ENCODE results near the gene TBC1D14. TPM values are rescaled to one million over a fixed set of nuclear protein-coding genes. Genes with fewer than 3 reads are reported as not detected.

TBC1D14 gene
- total RNA-seq, 4 donors from 2014 or later, result 54.7 to 101 (median 73.3) TPM

DNA sequence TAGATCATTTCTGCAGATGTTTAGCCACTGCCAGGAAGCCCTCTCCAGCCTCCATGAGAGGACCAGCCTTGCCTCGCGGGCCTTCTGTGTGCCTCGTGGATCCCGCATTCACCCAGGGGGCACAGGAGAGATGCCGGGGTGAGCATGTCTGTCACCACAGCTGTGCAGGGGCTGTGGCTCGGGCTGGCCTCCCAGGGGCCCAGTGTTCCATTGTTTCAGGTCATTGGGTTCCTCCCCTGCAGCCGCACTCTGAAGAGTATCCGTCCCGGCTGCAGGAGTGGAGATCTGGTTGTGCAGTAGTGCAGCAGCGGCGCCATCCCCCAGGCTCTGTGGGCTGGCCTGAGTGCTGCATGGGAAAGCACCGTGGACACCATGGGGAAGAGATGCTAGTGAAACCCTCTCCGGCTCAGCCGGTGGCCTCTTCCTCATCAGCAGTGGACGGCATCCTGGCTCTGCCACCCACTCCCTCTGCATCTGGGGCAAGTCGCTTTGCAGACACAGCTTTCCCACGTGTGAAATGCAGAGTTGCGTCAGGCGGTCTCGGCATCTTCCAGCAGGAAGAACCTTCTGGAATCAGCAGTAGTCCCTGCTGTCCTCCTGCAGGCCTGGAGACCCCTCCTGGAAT is 29.1 kb downstream of the TBC1D14 start:
- TF ChIP-seq, protein P1, sequence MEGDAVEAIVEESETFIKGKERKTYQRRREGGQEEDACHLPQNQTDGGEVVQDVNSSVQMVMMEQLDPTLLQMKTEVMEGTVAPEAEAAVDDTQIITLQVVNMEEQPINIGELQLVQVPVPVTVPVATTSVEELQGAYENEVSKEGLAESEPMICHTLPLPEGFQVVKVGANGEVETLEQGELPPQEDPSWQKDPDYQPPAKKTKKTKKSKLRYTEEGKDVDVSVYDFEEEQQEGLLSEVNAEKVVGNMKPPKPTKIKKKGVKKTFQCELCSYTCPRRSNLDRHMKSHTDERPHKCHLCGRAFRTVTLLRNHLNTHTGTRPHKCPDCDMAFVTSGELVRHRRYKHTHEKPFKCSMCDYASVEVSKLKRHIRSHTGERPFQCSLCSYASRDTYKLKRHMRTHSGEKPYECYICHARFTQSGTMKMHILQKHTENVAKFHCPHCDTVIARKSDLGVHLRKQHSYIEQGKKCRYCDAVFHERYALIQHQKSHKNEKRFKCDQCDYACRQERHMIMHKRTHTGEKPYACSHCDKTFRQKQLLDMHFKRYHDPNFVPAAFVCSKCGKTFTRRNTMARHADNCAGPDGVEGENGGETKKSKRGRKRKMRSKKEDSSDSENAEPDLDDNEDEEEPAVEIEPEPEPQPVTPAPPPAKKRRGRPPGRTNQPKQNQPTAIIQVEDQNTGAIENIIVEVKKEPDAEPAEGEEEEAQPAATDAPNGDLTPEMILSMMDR (IDR thresholded peaks at IDR 0.05), result no peak
- TF ChIP-seq POLR2A (IDR thresholded peaks at IDR 0.05), result no peak

DNA sequence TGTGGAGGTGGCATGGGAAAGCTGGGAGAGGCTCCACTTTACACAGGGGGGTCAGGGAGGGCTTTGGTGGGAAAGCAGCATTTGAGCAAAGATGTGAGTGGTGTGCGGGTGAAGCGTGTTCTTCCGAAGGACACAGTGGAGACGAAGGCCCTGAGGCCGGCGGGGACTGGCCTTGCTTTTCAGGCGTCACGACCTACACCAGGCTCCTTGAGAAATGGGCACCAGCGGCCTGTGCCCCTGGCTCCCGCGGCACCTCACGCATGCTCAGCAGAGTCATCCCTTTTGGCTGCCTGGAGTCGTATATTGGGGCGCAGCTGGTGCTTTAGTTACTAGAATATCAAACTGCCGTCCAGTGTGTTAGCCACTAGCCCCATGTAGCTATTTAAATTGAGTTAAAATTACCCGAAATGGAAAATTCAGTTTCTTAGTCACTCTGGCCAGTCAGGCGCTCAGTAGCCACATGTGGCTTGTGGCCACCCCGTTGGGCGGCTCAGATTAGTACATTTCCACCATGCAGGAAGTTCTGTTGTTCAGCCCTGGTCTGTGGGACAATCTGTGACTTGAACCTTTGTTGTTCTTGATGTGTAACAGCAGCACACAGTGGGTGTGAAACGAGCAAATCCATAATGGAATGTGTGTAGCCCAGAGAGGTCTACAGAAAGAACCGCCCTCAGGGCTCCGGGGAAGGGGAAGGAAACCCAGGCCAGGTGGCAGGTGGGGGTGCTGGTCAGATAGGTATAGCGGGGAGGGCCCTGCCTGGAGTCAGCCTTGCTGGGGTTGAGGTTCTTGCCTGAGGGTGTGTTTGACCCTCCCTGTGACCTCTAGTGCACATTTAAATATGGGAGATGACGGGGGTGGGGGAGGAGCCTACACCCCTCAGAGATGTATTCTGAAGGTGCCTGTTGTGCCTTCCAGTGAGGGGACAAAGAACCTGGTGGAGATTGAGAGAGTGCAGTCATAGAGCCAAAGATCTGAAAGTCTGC is 30.4 kb downstream of the TBC1D14 start:
- DNase-seq (ENCODE audit: low spot score in 2 of 2), result no peak
- TF ChIP-seq, protein P1 (IDR thresholded peaks at IDR 0.05), result no peak
- no peak for TF ChIP-seq POLR2A (IDR thresholded peaks at IDR 0.05)
- no peak overlapping the region for H3K4me3 ChIP-seq (ENCODE audit: low read depth, poor library complexity, severe bottlenecking)
- WGBS, 2 donors, result 82 to 92% methylated on average over 24 of the region's 24 CpGs
- intact Hi-C loops (cut with DNase I; ENCODE audit: low total_unique reads), result no loop called here

More for the DNA sequence above, 29.1 kb downstream of the TBC1D14 start:
- H3K4me3 ChIP-seq (ENCODE audit: low read depth, poor library complexity, severe bottlenecking), result no peak overlapping the region
- peak in 1 of 2 donors; percentile 89 for DNase-seq (ENCODE audit: low spot score in 2 of 2)
- intact Hi-C loops (cut with DNase I; ENCODE audit: low total_unique reads), result no loop called here
- WGBS, 2 donors, result 78 to 86% methylated on average over 7 to 20 of the region's 20 CpGs

DNA sequence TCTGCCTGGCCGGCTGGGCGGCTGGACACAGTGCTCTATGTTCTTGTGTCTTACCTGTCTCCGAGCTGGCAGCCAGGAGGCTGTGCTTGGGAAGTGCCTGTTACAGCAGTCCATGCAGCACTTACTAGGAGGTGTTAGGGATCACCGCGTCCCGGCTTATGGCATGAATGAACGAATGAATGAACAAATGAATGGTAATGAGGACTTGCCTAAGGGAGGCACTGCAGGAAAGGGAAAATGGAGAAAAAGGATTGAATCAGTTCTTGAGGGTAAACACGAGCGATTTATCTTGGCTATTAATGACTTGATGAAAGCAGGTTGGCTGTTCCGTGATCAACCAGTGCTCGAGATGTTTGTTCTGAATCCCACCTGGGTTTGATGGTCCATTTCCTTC is 31.1 kb downstream of the TBC1D14 start:
- no peak for DNase-seq (ENCODE audit: low spot score in 2 of 2)
- no peak for TF ChIP-seq POLR2A (IDR thresholded peaks at IDR 0.05)
- TF ChIP-seq, protein P1 (IDR thresholded peaks at IDR 0.05), result no peak
- intact Hi-C loops (cut with DNase I; ENCODE audit: low total_unique reads), result no loop called here
- WGBS, 2 donors, result 95 to 96% methylated on average over 11 of the region's 11 CpGs
- H3K4me3 ChIP-seq (ENCODE audit: low read depth, poor library complexity, severe bottlenecking), result no peak overlapping the region

DNA sequence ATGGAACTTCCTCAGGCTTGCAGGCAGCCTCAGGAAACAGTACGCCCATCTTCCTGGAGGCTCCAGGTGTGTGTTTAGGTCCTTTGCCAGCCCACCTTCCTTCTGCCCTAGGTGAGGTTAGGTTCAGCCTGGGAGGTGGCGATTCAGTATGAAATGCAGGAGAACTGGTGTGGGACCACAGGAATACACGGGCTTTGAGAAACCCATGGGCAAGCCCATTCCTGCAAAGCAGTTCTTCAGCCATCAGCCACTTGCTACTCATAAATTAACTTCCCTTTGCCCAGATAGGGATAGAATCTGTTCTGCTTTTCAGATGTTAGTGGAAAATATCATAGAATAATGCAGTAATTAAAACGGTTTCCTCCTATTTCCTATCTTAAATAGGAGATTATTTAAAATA is 32.2 kb downstream of the TBC1D14 start:
- no peak overlapping the region for H3K4me3 ChIP-seq (ENCODE audit: low read depth, poor library complexity, severe bottlenecking)
- intact Hi-C loops (cut with DNase I; ENCODE audit: low total_unique reads), result no loop called here
- TF ChIP-seq POLR2A (IDR thresholded peaks at IDR 0.05), result no peak
- TF ChIP-seq, protein P1 (IDR thresholded peaks at IDR 0.05), result no peak
- no peak for DNase-seq (ENCODE audit: low spot score in 2 of 2)
- WGBS, 2 donors, result 25 to 33% methylated on average over 4 of the region's 4 CpGs

DNA sequence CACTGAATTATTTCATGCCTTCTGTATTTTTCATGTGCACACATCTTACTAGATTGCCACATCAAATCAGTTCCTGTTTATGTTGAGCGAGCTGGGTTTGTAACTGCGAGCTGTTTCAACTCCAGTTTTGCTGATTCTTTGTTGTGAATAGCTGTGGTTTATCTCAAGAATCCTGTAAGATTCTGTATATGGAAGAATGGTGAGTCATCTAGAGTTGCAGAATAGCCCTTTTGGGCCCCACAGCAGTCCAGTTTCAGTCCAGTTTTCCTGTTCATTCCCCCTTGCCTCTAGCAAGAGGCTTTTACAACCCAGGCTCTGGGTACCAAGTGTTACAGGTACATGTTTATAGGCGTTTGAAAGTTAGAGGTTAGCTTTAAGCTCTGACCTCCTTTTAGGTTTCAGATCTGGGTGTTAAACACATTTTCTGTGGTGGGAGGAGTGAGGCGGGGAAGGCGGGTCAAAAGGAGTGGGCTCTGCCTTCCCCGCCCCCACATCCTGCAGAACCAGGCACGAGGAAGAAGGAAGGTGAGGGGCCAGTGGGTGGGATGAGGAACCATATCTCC is 32.7 kb downstream of the TBC1D14 start:
- intact Hi-C loops (cut with DNase I; ENCODE audit: low total_unique reads), result no loop called here
- 42 to 43% methylated on average over 7 of the region's 7 CpGs for WGBS, 2 donors
- no peak overlapping the region for H3K4me3 ChIP-seq (ENCODE audit: low read depth, poor library complexity, severe bottlenecking)
- DNase-seq (ENCODE audit: low spot score in 2 of 2), result no peak
- TF ChIP-seq POLR2A (IDR thresholded peaks at IDR 0.05), result no peak
- TF ChIP-seq, protein P1 (IDR thresholded peaks at IDR 0.05), result no peak

All from lower leg skin (tissue), 4 donors.